Heart right ventricle (tissue), 16 donors: ENCODE measurements around the gene WDR64. TPM values are rescaled to one million over a fixed set of nuclear protein-coding genes. Genes with fewer than 3 reads are reported as not detected.
"Not testable (repeated sequence)": the region's sequence is repeated elsewhere in the genome, so short reads cannot be mapped to it uniquely, and the experiment has no call there.

Experiments used
- ATAC-seq, 8 donors: fragments of 200-7000 bp; cut with Tn5 transposase; one replicate each; pipeline ENCODE4 v1.9.1; 2020; ENCODE audit warnings: mild to moderate bottlenecking in 8 of 8, moderate library complexity in 8 of 8, moderate number of reproducible peaks in 1 of 8
- DNase-seq, 2 donors: peaks; one replicate each; pipeline ENCODE4 v3.0.0-alpha.2; 2020
- H3K27ac ChIP-seq, 10 donors: fragments of 200-600 bp; sonication (generic) in 2 of 10; one replicate each; pipeline versions ENCODE4 v1.5.0 to v1.8.0; 2020 to 2022; ENCODE audit warnings: mild to moderate bottlenecking in 3 of 10
- H3K27me3 ChIP-seq, 7 donors: fragments of 200-600 bp; one replicate each; pipeline ENCODE4 v1.8.0; 2021 to 2022; ENCODE audit warnings: mild to moderate bottlenecking in 2 of 7
- H3K36me3 ChIP-seq, 9 donors: fragments of 200-600 bp; sonication (generic) in 1 of 9; one replicate each; pipeline versions ENCODE4 v1.5.0 to v1.8.0; 2020 to 2022; ENCODE audit warnings: mild to moderate bottlenecking in 2 of 9
- H3K4me1 ChIP-seq, 9 donors: fragments of 200-600 bp; sonication (generic) in 1 of 9; one replicate each; pipeline versions ENCODE4 v1.5.0 to v1.8.0; 2020 to 2022; ENCODE audit warnings: mild to moderate bottlenecking in 4 of 9
- H3K4me3 ChIP-seq, 10 donors: fragments of 200-600 bp; sonication (generic) in 2 of 10; one replicate each; pipeline versions ENCODE4 v1.5.0 to v1.8.0; 2020 to 2022; ENCODE audit warnings: mild to moderate bottlenecking in 7 of 10, moderate library complexity in 2 of 10
- H3K9me3 ChIP-seq, 11 donors: fragments of 200-600 bp in 10 of 11; sonication (generic) in 2 of 11; one replicate each; pipeline versions ENCODE4 v1.5.0 to v1.8.0; 2013 to 2022; ENCODE audit warnings: mild to moderate bottlenecking in 2 of 11, control low read depth in 1 of 11, moderate library complexity in 1 of 11
- WGBS, 2 donors: extraction: QIAGEN DNeasy Blood & Tissue Kit; methylation state at CpG; one replicate each; pipeline ENCODE4 v1.1.7; 2013; ENCODE audit warnings: inconsistent platforms in 1 of 2; 5-methylcytosine and 5-hydroxymethylcytosine counted together
- intact Hi-C, 10 donors: fragments of 100-400 bp; cut with DNase I; formaldehyde crosslinking; loops; one replicate each; pipeline versions ENCODE4 v1.11.1 to v1.14.2; 2022
- polyA plus RNA-seq, 2 donors: library from polyadenylated mRNA; stranded (reverse); fragments of 200-250 nt; gene quantifications; one replicate each; pipeline ENCODE4 v1.2.3, GENCODE V29; 2013
- total RNA-seq, 10 donors: library from RNA; stranded (reverse); fragmentation: NEBNext Ultra II Directional in 3 of 10; extraction: Animal tissue kit (Norgen Biotek cat#: 25700) in 3 of 10; gene quantifications; one replicate each; pipeline versions ENCODE4 v1.2.1 to v1.2.4, GENCODE V29; 2021 to 2023
- TF ChIP-seq, protein P1 (sequence below), 9 donors: fragments of 200-600 bp; sonication (generic) in 2 of 9; IDR thresholded peaks; one replicate each; pipeline versions ENCODE4 v1.5.0 to v1.8.0; 2021 to 2022; ENCODE audit warnings: antibody characterized with exemption in 9 of 9, mild to moderate bottlenecking in 5 of 9, moderate library complexity in 1 of 9
- donor health status: Arrhythmogenic right ventricular cardiomyopathy.
- donor health status: ischemic (EF 13 %, LVEDD 7.1; RV severe dilation, severe dysfunction).
- donor health status: healthy with polysubstance abuse.
- donor health status: DM: no; HTN: yes; CAD: no.
- donor health status: DM: no; HTN: no; CAD: no.
- donor health status: ischemic (EF 25% LVEDD 6.9; RV normal size, moderate dysfunction).
- donor health status: ischemic (EF 25% LVEDD 5.7; RV mildly dilated, moderate dysfunction).
- donor health status: healthy.
- donor health status: DM: yes; HTN: yes; CAD: no.
- donor health status: Ischemic cardiomyopathy.
- donor health status: ischemic (EF 35%, LVEDD 5.7; RV mildly dilated, moderate dysfunction).
- donor health status: nonischemic (EF 11% LVEDD 7.7; RV severe dilation, severe dysfunction).
- donor health status: DM: yes; HTN: yes; CAD: no.
- donor health status: PGD.
- donor health status: ischemic (EF 29% LVEDD 5.4; RV normal size, mild dysfunction).
- donor health status: nonischemic (EF 23%, LVEDD 6.1; RV moderate dilation, normal function).

Gene WDR64
- total and polyA plus RNA-seq, 12 donors: 0.59 TPM; not detected in 11

DNA sequence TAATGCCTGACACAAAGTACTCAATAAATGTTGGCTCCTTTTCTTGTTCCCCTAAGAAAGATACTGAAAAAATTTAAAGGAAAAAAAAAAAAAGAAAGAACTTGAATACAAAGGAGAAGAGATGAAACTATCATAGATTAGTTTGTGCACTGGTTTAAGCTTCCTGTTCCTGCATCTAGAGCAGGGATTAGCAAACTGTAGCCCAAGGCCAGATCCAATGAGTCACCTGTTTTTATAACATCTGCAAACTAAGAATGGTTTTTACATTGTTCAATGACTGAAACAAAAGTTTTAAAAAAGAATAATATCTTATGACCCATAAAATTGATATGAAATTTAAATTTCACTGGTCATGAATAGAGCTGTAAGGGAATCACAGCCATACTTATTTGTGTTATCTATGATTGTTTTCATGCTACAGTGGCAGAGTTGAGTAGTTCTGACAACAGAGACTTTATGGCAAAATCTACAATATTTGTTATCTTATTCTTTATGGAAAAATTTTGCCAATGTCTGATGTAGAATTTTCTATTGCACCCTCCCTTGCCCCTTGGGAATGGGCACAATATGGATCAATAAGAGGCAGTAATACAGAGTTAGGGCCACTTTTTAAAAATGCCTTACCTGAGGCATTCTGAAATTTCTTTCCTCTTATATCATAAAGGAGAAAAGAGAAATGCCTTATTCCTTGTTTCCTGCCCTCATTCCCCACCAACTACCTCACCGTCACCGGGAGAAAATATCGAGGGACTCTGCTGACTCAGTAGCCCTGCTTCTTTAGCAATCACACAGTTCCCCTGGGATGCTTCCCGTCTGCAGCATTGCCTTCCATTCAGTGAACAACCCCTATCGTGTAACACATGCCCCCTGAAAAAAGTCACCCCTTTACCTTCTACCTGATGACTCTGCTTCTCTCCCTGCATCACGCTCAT, 50.6 kb downstream of the WDR64 start:
- TF ChIP-seq, protein P1, sequence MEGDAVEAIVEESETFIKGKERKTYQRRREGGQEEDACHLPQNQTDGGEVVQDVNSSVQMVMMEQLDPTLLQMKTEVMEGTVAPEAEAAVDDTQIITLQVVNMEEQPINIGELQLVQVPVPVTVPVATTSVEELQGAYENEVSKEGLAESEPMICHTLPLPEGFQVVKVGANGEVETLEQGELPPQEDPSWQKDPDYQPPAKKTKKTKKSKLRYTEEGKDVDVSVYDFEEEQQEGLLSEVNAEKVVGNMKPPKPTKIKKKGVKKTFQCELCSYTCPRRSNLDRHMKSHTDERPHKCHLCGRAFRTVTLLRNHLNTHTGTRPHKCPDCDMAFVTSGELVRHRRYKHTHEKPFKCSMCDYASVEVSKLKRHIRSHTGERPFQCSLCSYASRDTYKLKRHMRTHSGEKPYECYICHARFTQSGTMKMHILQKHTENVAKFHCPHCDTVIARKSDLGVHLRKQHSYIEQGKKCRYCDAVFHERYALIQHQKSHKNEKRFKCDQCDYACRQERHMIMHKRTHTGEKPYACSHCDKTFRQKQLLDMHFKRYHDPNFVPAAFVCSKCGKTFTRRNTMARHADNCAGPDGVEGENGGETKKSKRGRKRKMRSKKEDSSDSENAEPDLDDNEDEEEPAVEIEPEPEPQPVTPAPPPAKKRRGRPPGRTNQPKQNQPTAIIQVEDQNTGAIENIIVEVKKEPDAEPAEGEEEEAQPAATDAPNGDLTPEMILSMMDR (IDR thresholded peaks at IDR 0.05): no peak

DNA sequence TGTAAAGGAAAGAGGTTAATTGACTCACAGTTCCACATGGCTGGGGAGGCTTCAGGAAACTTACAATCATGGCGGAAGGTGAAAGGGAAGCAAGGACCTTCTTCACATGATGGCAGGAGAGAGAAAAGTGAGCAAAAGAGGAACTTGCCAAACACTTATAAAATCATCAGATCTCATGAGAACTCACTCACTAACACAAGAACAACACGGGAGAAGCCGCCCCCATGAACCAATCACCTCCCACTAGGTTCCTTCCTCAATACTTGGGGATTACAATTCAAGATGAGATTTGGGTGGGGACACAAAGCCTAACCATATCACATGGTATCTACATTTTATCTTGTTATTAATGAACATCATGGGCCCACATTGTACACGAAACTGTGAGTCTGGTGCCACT, 51.7 kb downstream of the WDR64 start:
- H3K4me1 ChIP-seq, H3K4me3 ChIP-seq, DNase-seq, intact Hi-C loops, H3K9me3 ChIP-seq, H3K27ac ChIP-seq, H3K27me3 ChIP-seq, ATAC-seq, H3K36me3 ChIP-seq: not testable (repeated sequence)
- 86 to 89% methylated on average over 4 of the region's 4 CpGs for WGBS, 2 donors

More for the DNA sequence above, 50.6 kb downstream of the WDR64 start:
- DNase-seq (no peak), ATAC-seq (no peak)
- Histone ChIP-seq H3K4me1 (no peaks in the 10 kb centered on the region), H3K9me3 (peaks cover 0 to 3% (median 0%) of the 10 kb centered on the region in 11 donors), H3K27ac (no peak overlapping the region), H3K4me3 (no peak overlapping the region), H3K27me3 (no peaks in the 10 kb centered on the region), H3K36me3 (no peaks in the 10 kb centered on the region)
- 78 to 79% methylated on average over 6 of the region's 6 CpGs for WGBS, 2 donors
- intact Hi-C loops: no loop called here

DNA sequence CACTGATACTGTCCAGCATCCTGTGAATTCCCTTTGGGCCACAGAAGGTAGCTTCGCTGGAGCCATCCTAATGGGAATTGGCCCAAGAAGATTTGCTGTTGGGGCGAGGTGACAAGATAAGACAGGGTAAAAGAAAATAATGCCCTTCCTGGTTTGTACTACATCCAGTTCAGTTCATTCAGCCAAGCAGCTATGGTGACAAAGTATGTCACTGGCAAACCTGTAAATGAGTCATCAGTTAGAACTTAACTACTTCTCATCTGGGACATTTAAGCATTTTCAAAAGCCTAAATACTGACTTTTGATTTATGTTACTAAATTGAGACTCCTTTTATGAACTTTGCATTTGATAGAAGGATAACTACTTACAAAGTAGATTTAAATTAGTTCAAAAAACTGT, 54.2 kb downstream of the WDR64 start:
- H3K9me3 ChIP-seq: peaks cover 0 to 3% (median 0%) of the 10 kb centered on the region in 11 donors
- no peaks in the 10 kb centered on the region for H3K27me3 ChIP-seq
- DNase-seq (no peak), ATAC-seq (no peak)
- intact Hi-C loops: no loop called here
- TF ChIP-seq, protein P1 (IDR thresholded peaks at IDR 0.05): no peak
- H3K27ac ChIP-seq: no peak overlapping the region
- WGBS, 2 donors: 41 to 42% methylated on average over 2 of the region's 2 CpGs
- H3K4me3 ChIP-seq: no peak overlapping the region
- no peaks in the 10 kb centered on the region for H3K4me1 ChIP-seq
- H3K36me3 ChIP-seq: no peaks in the 10 kb centered on the region

DNA sequence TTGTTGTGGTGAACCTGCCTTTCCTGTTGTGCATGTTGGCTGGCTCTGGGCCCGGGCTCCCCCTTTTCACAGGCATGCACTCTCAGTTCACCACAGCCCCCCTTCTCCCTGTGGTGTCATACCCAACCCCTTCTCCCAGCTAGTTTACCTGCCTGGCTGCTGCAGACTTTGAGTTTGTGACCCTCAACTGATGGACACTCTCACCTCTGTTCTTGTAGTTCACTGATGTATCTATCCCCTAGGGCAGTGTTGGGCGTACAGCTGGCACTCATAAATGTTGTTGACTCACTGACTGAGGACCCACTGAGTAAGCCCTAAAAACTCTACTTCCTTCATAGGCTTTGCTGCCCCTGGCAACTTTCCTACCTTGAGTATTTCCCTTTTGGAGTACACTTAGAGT, 54.9 kb downstream of the WDR64 start:
- WGBS, 2 donors: 72 to 77% methylated on average over 2 of the region's 2 CpGs
- Histone ChIP-seq H3K4me1 (no peaks in the 10 kb centered on the region), H3K9me3 (peaks cover 0 to 3% (median 0%) of the 10 kb centered on the region in 11 donors), H3K36me3 (no peaks in the 10 kb centered on the region), H3K27ac (no peak overlapping the region), H3K4me3 (no peak overlapping the region), H3K27me3 (no peaks in the 10 kb centered on the region)
- DNase-seq: no peak
- intact Hi-C loops: no loop called here
- TF ChIP-seq, protein P1 (IDR thresholded peaks at IDR 0.05): no peak
- ATAC-seq: no peak

DNA sequence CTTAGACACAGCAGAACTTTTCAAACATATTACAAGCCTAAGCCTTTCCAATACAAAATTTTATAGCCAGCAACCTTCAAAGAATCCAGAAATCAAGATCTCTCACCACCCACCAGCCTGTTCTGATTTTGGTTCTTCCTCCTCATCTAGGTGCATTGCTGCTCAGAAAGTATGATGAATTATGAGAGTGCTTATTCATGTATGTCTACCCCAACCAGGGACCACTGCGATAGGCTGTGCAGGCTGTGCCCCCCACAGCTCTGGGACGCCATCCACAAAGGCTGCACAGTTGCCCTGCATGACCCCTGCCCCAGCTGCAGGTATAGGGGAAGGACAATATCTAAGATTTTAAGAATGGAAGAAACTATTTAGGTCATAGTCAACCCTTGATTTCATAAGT, 55.4 kb downstream of the WDR64 start:
- no peaks in the 10 kb centered on the region for H3K4me1 ChIP-seq
- TF ChIP-seq, protein P1 (IDR thresholded peaks at IDR 0.05): no peak
- intact Hi-C loops: no loop called here
- DNase-seq (no peak), ATAC-seq (no peak)
- H3K27ac ChIP-seq: no peak overlapping the region
- H3K9me3 ChIP-seq: peaks cover 0 to 3% (median 0%) of the 10 kb centered on the region in 11 donors
- H3K4me3 ChIP-seq: no peak overlapping the region
- H3K36me3 ChIP-seq: no peaks in the 10 kb centered on the region
- no peaks in the 10 kb centered on the region for H3K27me3 ChIP-seq
- WGBS, 2 donors: 39 to 93% methylated on average over 2 of the region's 2 CpGs
